GM23248 (cell line): Measurements from ENCODE around the gene FAM118B. TPM values are rescaled to one million over a fixed set of nuclear protein-coding genes. Genes with fewer than 3 reads are reported as not detected.

Source experiments
- DNase-seq: peaks from one replicate; pipeline ENCODE4 v3.0.0-alpha.2; 2015
- H2AFZ ChIP-seq: fragments of 200-600 bp; sonication (generic); 2 replicates; pipeline ENCODE4 v1.6.1; 2016; ENCODE audit warnings: antibody characterized with exemption
- H3F3A ChIP-seq: fragments of 200-600 bp; sonication (generic); 2 replicates; pipeline ENCODE4 v1.6.1; 2016; ENCODE audit warnings: mild to moderate bottlenecking, antibody characterized with exemption, mixed run types; ENCODE audit not compliant: insufficient read depth
- H3K27ac ChIP-seq: fragments of 200-600 bp; sonication (generic); 2 replicates; pipeline ENCODE4 v1.5.1; 2016; ENCODE audit warnings: mild to moderate bottlenecking
- H3K27me3 ChIP-seq: fragments of 200-600 bp; sonication (generic); replicated peaks from 2 replicates; pipeline ENCODE4 v1.6.1; 2016; ENCODE audit warnings: mild to moderate bottlenecking; ENCODE audit not compliant: insufficient read depth
- H3K36me3 ChIP-seq: fragments of 200-600 bp; sonication (generic); 2 replicates; pipeline ENCODE4 v1.6.1; 2016; ENCODE audit warnings: low read depth, mild to moderate bottlenecking
- H3K4me1 ChIP-seq: fragments of 200-600 bp; sonication (generic); 2 replicates; pipeline ENCODE4 v1.6.1; 2016; ENCODE audit warnings: mild to moderate bottlenecking; ENCODE audit not compliant: insufficient read depth
- H3K4me2 ChIP-seq: fragments of 200-600 bp; sonication (generic); one replicate; pipeline ENCODE4 v1.6.1; 2016; ENCODE audit warnings: mild to moderate bottlenecking; ENCODE audit not compliant: unreplicated experiment
- H3K4me3 ChIP-seq: fragments of 200-600 bp; sonication (generic); 2 replicates; pipeline ENCODE4 v1.5.1; 2016; ENCODE audit warnings: mild to moderate bottlenecking
- H3K79me2 ChIP-seq: fragments of 200-600 bp; sonication (generic); 2 replicates; pipeline ENCODE4 v1.6.1; 2016; ENCODE audit warnings: mild to moderate bottlenecking; ENCODE audit not compliant: insufficient read depth
- H3K9ac ChIP-seq: fragments of 200-600 bp; sonication (generic); 2 replicates; pipeline ENCODE4 v1.6.1; 2016; ENCODE audit warnings: mild to moderate bottlenecking
- H3K9me2 ChIP-seq: fragments of 200-600 bp; sonication (generic); 2 replicates; pipeline ENCODE4 v1.6.1; 2016; ENCODE audit warnings: mixed run types, mild to moderate bottlenecking, moderate library complexity; ENCODE audit not compliant: insufficient read depth
- H3K9me3 ChIP-seq: fragments of 200-600 bp; sonication (generic); one replicate; pipeline ENCODE4 v1.6.1; 2017; ENCODE audit warnings: low read depth
- H4K20me1 ChIP-seq: fragments of 200-600 bp; sonication (generic); 2 replicates; pipeline ENCODE4 v1.6.0; 2016; ENCODE audit not compliant: insufficient read depth
- EZH2 ChIP-seq: fragments of 200-600 bp; sonication (generic); IDR thresholded peaks from 2 replicates; pipeline ENCODE4 v1.6.1; 2018; ENCODE audit warnings: antibody characterized with exemption, mild to moderate bottlenecking; ENCODE audit not compliant: insufficient read depth, poor library complexity, severe bottlenecking
- EZH2phosphoT487 ChIP-seq: fragments of 200-600 bp; sonication (generic); IDR thresholded peaks from 2 replicates; pipeline ENCODE4 v1.6.1; 2018; ENCODE audit warnings: antibody characterized with exemption, moderate library complexity, mild to moderate bottlenecking, low read depth; ENCODE audit not compliant: insufficient read depth
- WGBS, 2 experiments: methylation state at CpG; one replicate each; pipeline ENCODE4 v1.1.6; 2015 to 2017; ENCODE audit warnings: low lambda C conversion rate in 2 of 2, low coverage in 1 of 2; ENCODE audit errors: missing lambda C conversion rate in 2 of 2; 5-methylcytosine and 5-hydroxymethylcytosine counted together
- in situ Hi-C: fragments of 300-500 bp; cut with MboI; formaldehyde crosslinking; loops from 2 replicates; pipeline ENCODE4 v1.15.0; 2020
- polyA plus RNA-seq: library from polyadenylated mRNA; unstranded; fragments of >200 nt; fragmentation: Nextera tagmentation; extraction: Ambion mirVana; gene quantifications from 2 replicates; pipeline ENCODE4 v1.2.1, GENCODE V29; 2016
- total RNA-seq: library from RNA; depleted of rRNA; stranded (reverse); fragments of >200 nt; shearing (Covaris generic); gene quantifications from 2 replicates; pipeline ENCODE4 v1.2.3, GENCODE V29; 2014

The FAM118B gene
- total and polyA plus RNA-seq, 2 experiments from 2014 or later, result 23.1 to 30.5 TPM

DNA sequence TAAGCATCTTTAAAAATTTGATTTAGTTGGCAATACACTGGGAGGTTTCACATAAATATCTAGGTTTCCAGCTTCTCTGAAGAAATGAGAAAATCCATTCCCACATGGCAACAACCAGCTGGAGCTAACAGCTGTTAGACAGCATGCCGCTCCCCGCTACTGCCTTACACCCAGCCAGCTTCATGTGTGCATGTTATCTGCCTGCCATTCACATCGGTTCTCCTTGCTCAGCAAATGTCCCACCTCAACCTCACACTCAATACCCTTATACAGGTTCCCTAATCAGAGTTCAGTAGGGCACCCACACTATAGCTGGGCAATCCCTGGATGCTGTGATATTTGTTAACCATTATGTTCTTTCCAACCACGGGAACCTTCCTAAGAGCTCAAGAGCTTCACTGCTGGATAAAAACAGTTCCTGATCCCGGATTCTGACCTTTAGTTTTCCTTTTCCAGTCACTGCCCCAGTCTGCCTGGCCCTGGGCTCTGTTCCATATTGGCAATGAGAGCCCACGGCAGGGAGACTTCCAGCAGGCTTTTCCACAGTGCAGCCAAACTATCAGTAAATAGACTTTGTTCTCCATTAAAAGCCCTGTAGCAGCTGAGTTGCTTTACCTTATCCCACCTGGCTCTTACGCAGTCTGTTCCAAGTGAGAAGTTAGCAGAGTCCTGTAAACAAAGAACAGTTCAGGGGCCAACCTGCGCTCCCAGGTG lies 8.8 kb upstream of the FAM118B start:
- no peaks in the 10 kb centered on the region for H3F3A ChIP-seq
- H3K27me3 ChIP-seq, result no peaks in the 10 kb centered on the region
- no peaks in the 10 kb centered on the region for H3K9me2 ChIP-seq
- no peaks in the 10 kb centered on the region for H4K20me1 ChIP-seq
- in situ Hi-C loops, result no loop called here
- no peak overlapping the region for H2AFZ ChIP-seq
- H3K4me2 ChIP-seq, result no peak overlapping the region
- peaks cover 20% of the 10 kb centered on the region; the same call in 1 of the 2 replicates for H3K36me3 ChIP-seq
- TF ChIP-seq EZH2phosphoT487 (no peak), EZH2 (no peak)
- WGBS, 2 experiments, result 76 to 79% methylated on average over 8 of the region's 8 CpGs
- H3K79me2 ChIP-seq, result no peaks in the 10 kb centered on the region
- H3K4me1 ChIP-seq, result no peaks in the 10 kb centered on the region
- no peak for DNase-seq
- H3K27ac ChIP-seq, result no peak overlapping the region
- H3K9ac ChIP-seq, result no peak overlapping the region
- H3K4me3 ChIP-seq, result no peak overlapping the region
- H3K9me3 ChIP-seq, result no peaks in the 10 kb centered on the region

DNA sequence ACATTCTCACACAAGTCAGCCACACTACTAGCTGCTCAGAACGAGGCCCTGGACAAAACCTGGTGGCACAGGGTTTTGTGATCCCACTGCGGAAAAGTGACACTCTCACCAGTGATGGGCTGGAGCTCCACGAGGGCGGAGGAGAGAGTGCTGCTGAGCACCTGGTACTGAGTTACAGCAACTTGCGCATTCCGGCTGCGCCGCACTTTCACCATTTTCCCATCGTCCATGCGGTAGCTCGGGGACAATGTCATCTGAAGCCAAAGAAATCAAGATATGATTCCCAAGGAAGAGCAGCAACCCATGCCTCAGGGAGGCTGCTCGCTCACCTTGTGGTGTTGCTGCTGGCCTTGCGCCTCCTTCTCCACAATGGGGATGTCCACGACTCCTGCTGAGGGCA lies 6.2 kb upstream of the FAM118B start:
- no peak overlapping the region for H3K9ac ChIP-seq
- no peaks in the 10 kb centered on the region for H3K27me3 ChIP-seq
- peaks cover 10% of the 10 kb centered on the region for H3K79me2 ChIP-seq
- H3K36me3 ChIP-seq, result peaks cover 25% of the 10 kb centered on the region; the same call in 1 of the 2 replicates
- H2AFZ ChIP-seq, result no peak overlapping the region
- no peaks in the 10 kb centered on the region for H4K20me1 ChIP-seq
- H3K4me3 ChIP-seq, result no peak overlapping the region
- H3K9me3 ChIP-seq, result no peaks in the 10 kb centered on the region
- no peak for DNase-seq
- in situ Hi-C loops, result no loop called here
- no peak overlapping the region for H3K27ac ChIP-seq
- 93 to 94% methylated on average over 14 of the region's 14 CpGs for WGBS, 2 experiments
- H3K9me2 ChIP-seq, result no peaks in the 10 kb centered on the region
- TF ChIP-seq EZH2phosphoT487 (no peak), EZH2 (no peak)
- H3F3A ChIP-seq, result no peaks in the 10 kb centered on the region
- no peak overlapping the region for H3K4me2 ChIP-seq
- H3K4me1 ChIP-seq, result peaks cover under 1% of the 10 kb centered on the region; the same call in 1 of the 2 replicates

DNA sequence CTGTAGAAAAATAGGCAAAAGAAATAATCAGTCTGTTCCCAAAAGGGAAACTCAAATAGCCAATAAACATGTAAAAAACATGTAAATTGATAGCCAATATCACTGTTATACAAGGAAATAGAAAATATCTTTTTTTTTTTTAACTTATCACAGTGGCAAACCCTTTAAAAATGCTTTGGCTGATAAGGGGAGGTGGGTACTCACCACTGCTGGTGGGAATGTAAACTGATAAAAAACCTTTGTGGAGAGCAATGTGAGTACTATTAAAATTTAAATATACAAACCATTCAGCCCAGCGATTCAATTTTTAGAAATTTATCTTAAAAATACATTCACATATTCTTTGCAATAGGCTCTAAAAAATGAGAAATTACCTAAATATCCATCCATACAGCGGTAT lies 3.7 kb upstream of the FAM118B start:
- no peaks in the 10 kb centered on the region for H3K27me3 ChIP-seq
- H3F3A ChIP-seq, result no peaks in the 10 kb centered on the region
- H3K79me2 ChIP-seq, result peaks cover 28% of the 10 kb centered on the region
- H3K9ac ChIP-seq, result no peak overlapping the region
- H3K36me3 ChIP-seq, result peaks cover 16% of the 10 kb centered on the region; the same call in 1 of the 2 replicates
- H3K4me2 ChIP-seq, result no peak overlapping the region
- no peak overlapping the region for H2AFZ ChIP-seq
- no peaks in the 10 kb centered on the region for H3K9me2 ChIP-seq
- H4K20me1 ChIP-seq, result no peaks in the 10 kb centered on the region
- WGBS, 2 experiments, result 94 to 96% methylated on average over 2 of the region's 2 CpGs
- H3K9me3 ChIP-seq, result no peaks in the 10 kb centered on the region
- no peak overlapping the region for H3K27ac ChIP-seq
- H3K4me1 ChIP-seq, result peaks cover 8% of the 10 kb centered on the region
- in situ Hi-C loops, result no loop called here
- TF ChIP-seq EZH2, result no peak
- TF ChIP-seq EZH2phosphoT487, result no peak
- DNase-seq, result no peak
- H3K4me3 ChIP-seq, result no peak overlapping the region

GRCh38 chr11:126210871-126211235 lies 729 bp upstream of the FAM118B start:
- Histone ChIP-seq H3K79me2 (peaks cover 58% of the 10 kb centered on the region), H3K36me3 (peaks cover 7% of the 10 kb centered on the region; the same call in 1 of the 2 replicates), H4K20me1 (no peaks in the 10 kb centered on the region), H3K27ac (0 out of 2 replicates have a peak overlapping the region, but pooled peaks have one; percentile 40), H3K9me2 (no peaks in the 10 kb centered on the region), H2AFZ (peak overlapping the region; percentile 89), H3F3A (no peaks in the 10 kb centered on the region), H3K4me2 (peak overlapping the region; percentile 82), H3K9ac (peak overlapping the region; percentile 83), H3K27me3 (no peaks in the 10 kb centered on the region), H3K9me3 (no peaks in the 10 kb centered on the region), H3K4me1 (peaks cover 10% of the 10 kb centered on the region), H3K4me3 (peak overlapping the region; percentile 81)
- peak; percentile 44 for DNase-seq
- no peak for TF ChIP-seq EZH2
- no peak for TF ChIP-seq EZH2phosphoT487
- in situ Hi-C loops, result no loop called here
- WGBS, 2 experiments, result 10% methylated on average over 20 of the region's 20 CpGs
